Measurements from ENCODE around the gene GPR137. TPM values are rescaled to one million over a fixed set of nuclear protein-coding genes. Genes with fewer than 3 reads are reported as not detected.
A peak's percentile ranks its signal among the peaks of the same experiment; 100 is the strongest.

The GPR137 gene
- total RNA-seq, 1 donor from 2014 or later: 4.9 TPM

DNA sequence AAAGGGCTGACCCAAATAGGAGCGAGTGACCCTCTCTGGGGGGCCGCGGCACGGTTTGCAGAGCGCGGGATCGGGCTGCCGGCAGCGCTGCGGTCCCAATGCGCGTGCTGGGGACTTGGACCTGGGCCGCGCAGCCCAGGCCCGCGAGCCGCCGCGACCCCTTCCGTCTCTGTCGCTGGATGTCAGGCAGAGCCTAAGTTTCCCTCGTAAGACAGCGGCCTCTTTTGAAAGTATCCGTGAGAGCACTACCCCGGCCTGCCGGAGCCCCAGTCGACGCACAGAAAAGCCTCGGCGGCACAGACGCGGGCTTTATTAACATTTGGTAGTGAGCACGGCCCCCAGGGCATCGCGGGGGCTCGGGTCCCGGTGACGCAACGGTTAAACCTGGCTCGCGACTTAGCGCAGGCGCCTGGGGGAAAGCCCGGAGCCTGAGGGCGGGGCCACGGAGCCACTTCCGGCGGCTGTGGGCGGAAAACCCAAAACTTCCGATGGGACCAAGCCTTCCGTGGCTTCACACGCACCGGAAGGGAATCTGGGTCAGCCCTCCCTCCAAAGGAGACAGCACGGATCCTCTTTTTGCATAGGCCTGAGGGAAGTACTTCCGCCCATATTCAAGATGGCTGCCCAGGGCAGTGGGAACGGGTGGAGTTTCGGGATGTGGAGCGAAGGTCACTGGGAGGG lies 16.0 kb upstream of the GPR137 start:
- H3K9me3 ChIP-seq (ENCODE audit: low read depth): no peaks in the 10 kb centered on the region
- H3K4me3 Mint-ChIP-seq: peak overlapping the region; percentile 95
- TF ChIP-seq EZH2 (IDR thresholded peaks at IDR 0.05) (no peak), CTCF (IDR thresholded peaks at IDR 0.05) (peak; percentile 31)
- H3K36me3 Mint-ChIP-seq: peaks cover 2% of the 10 kb centered on the region
- peak overlapping the region; percentile 83 for H3K27ac ChIP-seq
- DNase-seq (ENCODE audit: low spot score): peak; percentile 99
- no peaks in the 10 kb centered on the region for H3K36me3 ChIP-seq
- H3K27ac Mint-ChIP-seq: peak overlapping the region; percentile 84
- H2AFZ ChIP-seq (replicated peaks): peak overlapping the region; percentile 22
- H3K79me2 ChIP-seq (ENCODE audit: low read depth): no peaks in the 10 kb centered on the region
- peaks cover 30% of the 10 kb centered on the region for H3K4me1 Mint-ChIP-seq
- peaks cover 35% of the 10 kb centered on the region for H3F3A ChIP-seq (ENCODE audit: low read depth)
- H3K4me1 ChIP-seq: peaks cover 12% of the 10 kb centered on the region
- peak overlapping the region; percentile 57 for H3K9ac ChIP-seq
- no peaks in the 10 kb centered on the region for H3K9me3 Mint-ChIP-seq
- H3K27me3 Mint-ChIP-seq (ENCODE audit: insufficient read depth, low read depth): peaks cover 16% of the 10 kb centered on the region
- peak overlapping the region; percentile 93 for H3K4me2 ChIP-seq
- H3K27me3 ChIP-seq: no peaks in the 10 kb centered on the region
- peak overlapping the region; percentile 68 for H3K4me3 ChIP-seq
- H4K20me1 ChIP-seq (ENCODE audit: low read depth): peaks cover 4% of the 10 kb centered on the region

DNA sequence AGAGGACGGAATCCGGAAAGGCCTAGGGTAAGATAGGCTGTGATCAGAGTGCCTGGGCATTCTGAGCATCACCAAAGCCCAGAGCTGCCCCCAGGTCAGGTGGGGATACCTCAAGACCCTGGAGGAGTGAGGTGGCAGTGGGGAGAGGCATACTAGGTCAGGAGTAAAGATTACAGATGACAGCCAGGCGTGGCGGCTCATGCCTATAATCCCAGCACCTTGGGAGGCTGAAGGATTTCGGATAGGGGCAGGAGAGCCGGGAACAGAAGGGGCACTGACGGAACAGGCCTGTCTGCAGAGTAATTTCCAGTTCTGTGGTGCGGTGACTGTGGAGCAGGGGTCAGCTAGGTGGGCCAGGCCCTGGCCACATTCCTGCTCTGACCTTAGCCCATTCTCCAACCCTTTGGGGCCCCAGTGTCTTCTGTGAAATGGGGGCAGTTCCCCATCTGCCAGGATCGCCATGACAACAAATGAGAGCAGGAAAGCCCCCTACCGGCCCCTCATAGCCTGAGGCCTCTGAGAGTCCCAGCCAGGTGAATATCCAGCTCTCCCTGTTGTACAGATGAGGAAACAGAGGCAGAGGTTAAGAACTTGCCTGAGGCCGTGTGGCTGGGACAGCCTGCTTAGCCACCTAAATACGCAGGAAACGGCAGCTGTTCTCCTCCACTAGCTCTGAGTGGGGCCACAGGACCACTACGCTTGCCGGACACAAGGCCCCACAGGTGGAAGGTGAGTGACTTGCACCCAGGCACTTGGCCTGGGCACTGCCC lies 10.4 kb upstream of the GPR137 start:
- no peaks in the 10 kb centered on the region for H3K36me3 ChIP-seq
- TF ChIP-seq EZH2 (IDR thresholded peaks at IDR 0.05) (no peak), EZH2phosphoT487 (IDR thresholded peaks at IDR 0.05) (no peak), CTCF (IDR thresholded peaks at IDR 0.05) (no peak)
- Mint-ChIP-seq H3K4me3 (no peak overlapping the region), H3K27ac (no peak overlapping the region), H3K4me1 (peaks cover 22% of the 10 kb centered on the region), H3K27me3 (ENCODE audit: insufficient read depth, low read depth) (peaks cover 6% of the 10 kb centered on the region), H3K9me3 (no peaks in the 10 kb centered on the region), H3K36me3 (peaks cover 5% of the 10 kb centered on the region)
- peaks cover 13% of the 10 kb centered on the region for H3F3A ChIP-seq (ENCODE audit: low read depth)
- no peak for DNase-seq (ENCODE audit: low spot score)
- H4K20me1 ChIP-seq (ENCODE audit: low read depth): no peaks in the 10 kb centered on the region
- H3K27ac ChIP-seq: no peak overlapping the region
- no peak overlapping the region for H3K4me2 ChIP-seq
- no peaks in the 10 kb centered on the region for H3K27me3 ChIP-seq
- H3K9me3 ChIP-seq (ENCODE audit: low read depth): no peaks in the 10 kb centered on the region
- no peak overlapping the region for H3K4me3 ChIP-seq
- no peaks in the 10 kb centered on the region for H3K79me2 ChIP-seq (ENCODE audit: low read depth)
- H3K9ac ChIP-seq: no peak overlapping the region
- no peak overlapping the region for H2AFZ ChIP-seq (replicated peaks)
- H3K4me1 ChIP-seq: peaks cover 5% of the 10 kb centered on the region

DNA sequence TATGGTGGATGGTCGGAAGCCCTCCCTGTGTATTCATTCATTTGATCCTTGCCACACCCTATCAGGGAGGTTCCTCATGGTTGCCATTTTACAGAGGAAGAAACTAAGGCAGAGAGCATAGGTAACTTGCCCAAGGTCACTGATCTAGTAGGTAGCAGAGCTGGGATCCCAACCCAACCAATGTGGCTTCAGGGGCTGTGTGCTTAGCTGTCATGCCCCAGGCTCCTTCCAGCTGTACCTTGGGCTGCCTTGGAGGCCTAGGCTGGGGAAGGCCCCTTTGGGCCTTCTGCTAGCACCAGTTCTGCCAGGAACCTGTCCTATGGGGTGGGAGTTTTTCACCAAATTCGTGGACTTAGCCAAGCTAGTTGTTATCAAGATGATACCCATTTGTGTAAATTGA lies 9.8 kb upstream of the GPR137 start:
- no peaks in the 10 kb centered on the region for H3K36me3 ChIP-seq
- peaks cover 5% of the 10 kb centered on the region for H3K4me1 ChIP-seq
- H3K27ac ChIP-seq: no peak overlapping the region
- H3F3A ChIP-seq (ENCODE audit: low read depth): peaks cover 7% of the 10 kb centered on the region
- H3K9ac ChIP-seq: no peak overlapping the region
- TF ChIP-seq EZH2 (IDR thresholded peaks at IDR 0.05): no peak
- no peak for TF ChIP-seq EZH2phosphoT487 (IDR thresholded peaks at IDR 0.05)
- TF ChIP-seq CTCF (IDR thresholded peaks at IDR 0.05): no peak
- no peaks in the 10 kb centered on the region for H3K9me3 ChIP-seq (ENCODE audit: low read depth)
- H3K9me3 Mint-ChIP-seq: no peaks in the 10 kb centered on the region
- no peak overlapping the region for H3K4me3 Mint-ChIP-seq
- H3K79me2 ChIP-seq (ENCODE audit: low read depth): no peaks in the 10 kb centered on the region
- H3K4me1 Mint-ChIP-seq: peaks cover 20% of the 10 kb centered on the region
- DNase-seq (ENCODE audit: low spot score): no peak
- H3K4me2 ChIP-seq: no peak overlapping the region
- H3K4me3 ChIP-seq: no peak overlapping the region
- no peak overlapping the region for H2AFZ ChIP-seq (replicated peaks)
- H4K20me1 ChIP-seq (ENCODE audit: low read depth): no peaks in the 10 kb centered on the region
- no peaks in the 10 kb centered on the region for H3K27me3 ChIP-seq
- peaks cover 5% of the 10 kb centered on the region for H3K36me3 Mint-ChIP-seq
- peaks cover 1% of the 10 kb centered on the region for H3K27me3 Mint-ChIP-seq (ENCODE audit: insufficient read depth, low read depth)
- no peak overlapping the region for H3K27ac Mint-ChIP-seq

Data from neural progenitor cell (in vitro differentiated cells).